ENCODE measurements around the gene HOXA10.
A peak's percentile ranks its signal among the peaks of the same experiment; 100 is the strongest.

Gene HOXA10

GRCh38 chr7:27189997-27190748 lies 16.1 kb upstream of the HOXA10 start:
- DNase-seq: no peak

- DNase-seq: no peak
Measured at GRCh38 chr7:27189295-27189996, 15.3 kb upstream of the HOXA10 start.

DNA sequence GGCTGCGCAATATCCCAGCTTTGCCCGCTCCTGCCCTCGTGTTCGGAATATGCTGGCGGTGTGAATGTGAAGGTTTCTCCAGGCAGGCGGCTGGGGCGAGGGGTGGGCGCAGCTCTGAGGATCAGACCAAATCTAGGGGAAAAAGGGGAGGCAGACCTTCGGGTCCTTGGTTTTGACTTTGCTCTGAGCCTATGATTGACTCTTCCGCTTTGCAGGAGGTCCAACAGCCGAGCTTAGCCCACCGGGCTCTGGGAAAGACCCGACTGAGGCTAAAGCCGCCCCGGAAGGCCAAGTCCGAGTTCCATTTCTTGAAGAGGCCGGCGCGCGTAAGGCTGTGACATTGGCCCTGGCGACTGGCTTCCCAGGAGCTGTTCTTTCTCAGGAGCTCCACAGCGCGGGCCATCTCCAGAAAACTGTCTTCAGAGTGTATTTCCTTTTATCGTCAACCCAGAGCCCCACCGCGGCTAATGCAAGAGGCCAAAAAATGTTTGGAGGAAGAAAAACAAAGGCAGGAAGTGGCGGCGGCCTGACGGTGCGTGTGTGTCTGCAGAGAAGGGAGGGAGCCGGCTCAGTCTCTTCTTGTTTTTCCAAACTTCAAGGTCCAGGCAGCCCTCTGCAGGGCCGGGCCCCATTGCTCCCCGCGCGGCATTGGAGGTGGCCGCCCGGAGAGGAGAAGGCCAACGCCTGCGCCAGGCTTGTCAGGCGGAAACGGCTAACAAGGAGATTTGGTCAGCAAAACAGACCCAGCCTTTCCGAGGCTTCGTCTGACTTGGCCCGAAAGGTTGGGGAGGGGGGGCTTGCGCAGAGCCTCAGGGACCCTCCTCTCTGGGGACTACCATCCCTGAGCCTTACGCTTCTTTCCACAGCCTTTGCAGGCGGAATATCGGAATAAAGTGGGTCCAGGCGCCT lies 14.5 kb upstream of the HOXA10 start:
- DNase-seq: no peak

DNA sequence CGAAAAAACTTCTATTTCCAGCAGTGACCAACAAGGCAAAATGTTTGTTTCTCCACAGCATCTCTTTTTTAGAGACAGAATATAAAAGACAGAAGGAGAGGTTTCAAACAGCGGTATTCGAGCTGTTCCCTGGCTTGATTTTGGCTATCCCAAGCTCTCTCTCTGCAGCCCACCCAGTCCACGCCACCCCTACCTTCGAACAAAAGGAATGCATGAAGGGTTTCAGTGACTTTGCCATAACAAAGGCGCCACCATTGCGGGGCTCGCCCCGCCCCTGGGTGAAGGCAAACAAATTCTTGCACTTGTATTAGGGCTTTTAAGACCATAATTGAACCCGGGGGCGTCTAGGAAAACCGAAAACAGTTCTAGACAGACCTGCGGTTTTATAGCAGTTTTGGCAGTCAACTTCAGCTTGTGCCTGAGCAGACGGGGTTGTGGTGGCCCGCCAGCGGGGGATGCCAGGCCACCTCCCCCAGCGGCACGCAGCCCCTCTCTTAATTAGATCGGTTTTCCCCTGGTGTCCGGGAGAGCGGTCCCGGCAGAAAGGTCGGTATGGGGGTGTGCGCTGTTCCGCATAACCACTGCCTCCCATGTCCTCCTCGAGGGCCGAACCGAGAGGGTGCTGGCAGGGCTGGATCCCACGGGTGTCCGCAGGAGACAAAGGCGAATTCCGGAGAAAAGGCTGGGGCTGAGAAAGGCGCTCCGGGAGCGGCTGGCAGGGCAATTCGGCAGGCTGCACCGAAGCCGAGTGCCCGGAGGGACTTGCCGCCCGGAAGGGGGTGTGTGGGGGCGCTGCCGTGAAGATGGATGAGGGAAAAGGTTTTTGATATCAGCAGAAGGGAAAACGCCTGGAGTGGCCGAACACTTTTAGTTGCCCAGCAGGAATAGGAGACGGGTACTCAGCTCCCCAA lies 13.6 kb upstream of the HOXA10 start:
- DNase-seq: no peak

DNA sequence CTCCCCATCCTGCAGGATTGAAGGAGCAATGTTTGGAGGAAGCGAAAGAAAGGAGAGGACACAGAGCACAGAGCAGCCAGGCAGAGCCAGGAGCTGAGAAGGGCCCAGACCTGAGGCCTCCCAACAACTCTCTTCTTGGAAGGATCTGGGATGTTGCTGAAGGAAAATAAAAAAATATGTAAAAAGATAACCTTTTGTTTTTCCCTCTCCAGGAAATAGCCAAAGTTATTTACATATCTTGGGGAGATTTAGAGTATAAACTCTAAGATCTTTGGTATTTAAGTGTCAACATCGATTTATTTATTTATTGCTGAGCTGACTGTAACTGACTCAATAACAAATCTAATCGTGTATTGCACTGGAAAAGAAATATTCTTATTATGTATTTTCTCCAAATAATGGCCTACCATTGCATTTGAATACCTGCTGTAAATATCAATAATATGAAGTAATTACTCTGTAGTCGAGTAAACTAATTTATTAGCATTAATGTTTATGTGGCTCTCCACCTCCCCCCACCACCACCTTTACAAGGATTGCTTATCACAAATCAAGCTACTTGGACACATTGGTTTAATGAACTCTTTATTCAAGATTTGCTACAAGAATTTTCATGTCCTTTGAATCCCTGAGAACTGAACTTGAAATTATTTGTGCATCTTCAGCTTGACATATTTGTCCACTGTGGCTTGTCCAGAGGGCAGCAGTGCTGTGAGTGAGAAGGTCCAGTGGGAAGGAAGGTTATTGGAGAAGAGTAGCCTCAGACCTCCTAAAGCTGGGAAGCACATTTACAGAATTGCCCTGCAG lies 12.8 kb upstream of the HOXA10 start:
- DNase-seq: no peak

GRCh38 chr7:27185854-27186667 lies 11.9 kb upstream of the HOXA10 start:
- DNase-seq: no peak

DNA sequence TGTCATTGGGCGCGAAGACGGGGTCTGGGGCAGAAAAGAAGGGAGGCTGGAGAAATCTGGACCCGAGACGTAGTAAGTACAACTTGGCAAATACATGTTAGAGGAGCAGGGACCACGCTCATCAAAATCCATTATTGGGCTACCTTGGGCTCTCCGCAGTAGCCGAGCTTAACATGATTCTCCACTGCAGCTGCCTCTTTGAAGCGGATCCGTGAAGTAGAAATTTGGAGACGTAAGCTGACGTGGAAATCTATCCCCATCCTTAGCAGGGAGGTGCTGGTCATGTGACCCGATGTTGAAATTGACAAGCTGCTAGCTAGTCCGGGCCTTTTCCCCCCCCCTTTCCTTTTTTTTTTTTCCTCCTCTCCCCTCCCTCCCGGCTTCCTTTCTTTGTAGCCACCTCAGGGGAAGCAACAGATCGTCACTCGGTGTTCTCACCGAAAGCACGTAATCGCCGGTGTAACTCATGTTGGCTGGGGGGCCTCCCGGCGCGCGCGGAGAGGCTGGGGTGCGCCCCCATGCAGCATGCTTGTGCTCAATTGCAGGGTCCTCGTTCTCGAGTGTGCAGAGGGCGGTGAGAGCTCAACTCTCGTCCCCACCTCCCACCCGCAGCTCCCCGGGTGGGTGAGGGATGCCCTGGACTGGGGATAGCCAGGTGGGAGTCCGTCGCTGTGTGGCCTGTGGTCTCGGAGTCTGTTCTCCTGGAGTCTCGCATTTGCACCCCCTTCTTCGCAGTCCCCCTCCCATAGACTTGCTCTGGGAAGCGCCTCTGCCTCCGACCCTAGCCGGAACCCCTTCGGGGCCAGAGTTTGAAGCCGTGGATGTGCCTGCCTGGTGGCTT lies 11.1 kb upstream of the HOXA10 start, which contains the start of gene HOXA11:
TSS of gene HOXA11 (minus strand) at position 220 of the 841 bp plus-strand sequence. CDS start at position 132, 88 bp downstream.
- no peak for DNase-seq

- DNase-seq: no peak
Measured at GRCh38 chr7:27184337-27185012, 10.4 kb upstream of the HOXA10 start.

DNA sequence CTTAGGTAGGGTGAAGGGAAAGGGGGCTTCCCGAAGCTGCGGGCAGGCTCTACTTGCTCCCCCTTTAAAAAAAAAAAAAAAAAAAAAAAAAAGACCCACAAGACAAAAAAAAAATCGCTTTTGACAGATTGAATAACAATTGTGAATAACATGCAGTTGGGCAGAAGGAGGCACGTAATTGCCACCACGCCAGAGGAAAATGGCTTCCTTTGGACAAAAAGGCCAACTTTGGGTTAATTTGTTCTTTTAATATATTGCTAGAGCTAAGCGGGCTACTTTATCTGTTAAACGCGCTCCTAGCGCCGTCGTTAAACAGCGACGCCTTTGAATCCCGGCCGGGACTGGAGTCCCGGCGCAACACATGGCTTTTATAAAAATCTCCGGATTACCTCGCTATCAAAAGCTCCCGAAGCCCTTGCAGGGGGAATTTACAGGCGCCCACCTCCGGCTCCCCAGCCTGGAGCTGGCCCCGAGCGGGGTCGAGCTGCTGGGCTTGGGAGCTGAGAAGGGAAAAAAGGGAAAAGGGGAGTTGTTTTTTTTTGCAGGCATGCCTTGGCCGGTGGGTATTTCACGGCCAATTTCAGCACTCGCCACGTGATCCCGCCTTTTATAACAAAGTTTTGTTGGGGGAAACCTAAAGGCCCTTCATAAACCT lies 9.7 kb upstream of the HOXA10 start:
- no peak for DNase-seq

- DNase-seq: no peak
Measured at GRCh38 chr7:27182861-27183681, 9.0 kb upstream of the HOXA10 start.

DNA sequence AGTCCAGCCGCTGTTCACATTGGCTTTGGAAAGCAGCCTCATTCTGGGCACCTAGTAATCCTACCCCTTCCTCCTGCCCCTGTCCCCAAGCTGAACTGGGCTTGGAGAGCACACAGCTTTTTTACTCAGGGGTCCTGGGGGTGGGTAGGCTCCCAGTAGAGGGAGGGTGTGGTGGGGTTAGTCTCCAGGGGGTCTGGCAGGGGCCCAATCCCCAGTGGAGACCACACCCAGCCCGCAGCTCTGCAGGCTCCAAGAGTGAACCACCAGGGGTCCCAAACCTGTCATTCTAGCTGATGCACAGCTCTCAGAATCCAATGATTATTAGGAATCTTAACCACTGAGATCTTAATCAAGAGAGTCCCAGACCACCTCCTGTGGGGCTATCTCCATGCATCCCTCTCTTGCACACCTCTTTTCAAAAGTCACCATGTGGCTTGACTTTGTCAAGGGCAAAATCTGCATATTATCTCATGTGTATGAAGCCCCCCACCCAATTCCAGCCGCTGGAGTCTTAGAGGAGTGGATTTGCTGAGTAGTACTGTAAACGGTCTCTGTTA lies 8.2 kb upstream of the HOXA10 start:
- DNase-seq: no peak

- DNase-seq: no peak
Measured at GRCh38 chr7:27181795-27182275, 7.7 kb upstream of the HOXA10 start.

DNA sequence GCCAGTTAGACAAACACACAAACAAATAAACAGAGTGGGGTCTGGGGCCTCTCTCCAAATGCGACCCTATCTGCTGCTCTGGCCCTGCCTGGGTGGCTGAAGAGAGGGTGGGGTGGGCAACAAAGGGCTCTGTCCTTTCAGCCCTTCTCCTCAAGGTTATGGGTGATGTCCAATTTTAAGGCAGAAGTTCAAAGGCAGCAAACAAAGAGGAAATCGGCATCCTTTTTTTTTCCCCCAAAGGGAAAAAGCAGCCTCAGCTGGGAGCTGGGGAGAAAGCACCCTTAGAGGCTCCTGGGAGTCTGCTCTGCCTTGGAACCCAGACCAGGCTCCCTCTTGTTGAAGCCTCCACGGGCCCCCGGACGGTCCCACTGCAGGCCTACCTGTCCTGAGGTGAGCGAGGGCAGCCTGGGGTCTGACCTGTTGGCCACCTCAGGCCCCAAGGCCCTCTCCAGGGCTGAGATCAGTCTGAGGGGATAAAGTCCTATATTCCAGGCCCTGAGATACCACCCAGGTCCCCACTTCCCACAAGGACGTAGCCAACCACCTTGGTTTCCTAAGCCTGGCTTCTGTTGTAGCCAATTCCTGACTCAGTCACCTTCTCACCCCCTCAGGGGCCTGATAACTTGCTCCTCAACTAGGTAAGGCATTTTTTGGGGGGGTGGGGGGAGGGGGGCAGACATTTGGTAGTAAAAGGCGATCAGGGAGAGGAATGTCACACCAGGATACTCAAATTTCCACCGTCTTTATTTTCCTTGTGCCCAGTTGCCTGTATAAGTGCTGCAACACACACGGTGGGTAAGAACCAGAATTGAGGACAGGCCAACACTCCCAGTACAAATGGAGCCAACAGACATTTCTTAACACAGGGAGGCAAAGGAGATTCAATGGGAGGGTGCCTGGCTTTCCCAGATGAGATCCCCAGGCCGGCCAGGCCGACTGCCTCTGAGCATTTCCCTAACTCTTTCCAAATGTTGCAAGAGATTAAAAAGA lies 6.6 kb upstream of the HOXA10 start:
- DNase-seq: no peak

GRCh38 chr7:27179503-27180430 lies 5.6 kb upstream of the HOXA10 start:
- DNase-seq: peak; percentile 75

Measured in GOT3 (cell line).